ENCODE measurements around the gene ATP4A.

DNA sequence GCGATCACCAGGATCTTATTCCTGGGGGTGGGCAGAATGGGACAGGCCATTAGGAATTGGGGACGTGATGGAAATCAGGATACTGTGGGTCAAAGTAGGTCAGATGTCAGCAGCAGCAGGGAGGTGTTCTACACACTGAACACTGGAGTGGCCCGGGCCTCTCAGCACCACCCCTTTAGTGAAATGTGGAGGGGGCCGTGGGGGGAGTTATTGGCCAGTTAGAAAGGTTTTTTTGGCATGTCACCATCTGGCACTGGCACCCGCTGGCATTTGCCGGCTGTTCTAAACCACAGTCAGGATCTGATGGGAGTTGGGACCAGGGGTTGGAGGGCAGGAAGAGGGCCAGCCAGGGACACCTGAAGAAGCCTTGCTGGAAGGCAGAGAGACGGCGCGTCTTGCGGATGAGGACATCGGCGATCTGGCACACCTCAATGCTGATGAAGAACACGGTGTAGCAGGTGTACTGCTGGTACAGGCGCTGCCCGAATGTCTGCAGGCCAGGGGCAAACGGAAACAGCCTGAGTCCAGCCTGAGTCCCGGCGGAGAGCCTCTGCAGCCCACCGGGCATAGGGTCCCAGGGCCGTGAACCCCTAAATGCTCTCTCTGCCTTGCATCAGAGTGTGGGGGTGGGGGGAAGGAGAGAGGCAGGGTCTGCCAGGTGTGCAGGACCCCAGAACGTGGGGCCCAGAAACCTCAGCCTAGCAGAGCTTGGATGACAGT, 12.2 kb downstream of the ATP4A start:
- TF ChIP-seq POLR2AphosphoS5 (IDR thresholded peaks at IDR 0.05; ENCODE audit: low read depth, low read length) (no peak), TAF1 (IDR thresholded peaks at IDR 0.05; ENCODE audit: low read depth, low read length) (no peak), PAX5 (IDR thresholded peaks at IDR 0.05; ENCODE audit: insufficient read depth, low read length, severe bottlenecking) (no peak)
